Kasumi-1 (cell line): Measurements from ENCODE around the gene SBF2.

Experiments
- DNase-seq, 2 experiments: peaks; one replicate each; lab custom pipeline; 2025; lab: John Stamatoyannopoulos, UW

Gene SBF2

GRCh38 chr11:9774591-9775397 lies 519.2 kb downstream of the SBF2 start:
- DNase-seq, result no peak

DNA sequence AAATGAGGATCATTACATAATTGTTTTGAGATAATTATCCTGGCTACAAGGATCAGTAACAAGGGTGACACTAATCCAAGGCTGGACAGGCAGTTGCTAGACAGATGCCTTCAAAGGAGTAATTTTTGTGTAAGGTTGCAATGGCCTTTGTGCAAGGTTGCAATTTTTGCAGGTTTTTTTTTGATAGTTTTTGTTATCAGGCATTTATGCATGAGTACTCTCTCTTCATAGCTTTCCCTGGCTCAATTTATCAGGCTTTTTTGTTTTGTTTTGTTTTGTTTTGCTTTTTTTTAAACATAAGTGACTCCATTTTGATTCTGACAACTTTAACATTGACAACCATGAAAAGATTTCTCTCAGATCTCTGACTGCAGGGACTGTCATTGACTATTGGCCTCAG lies 519.9 kb downstream of the SBF2 start:
- DNase-seq, result no peak

DNA sequence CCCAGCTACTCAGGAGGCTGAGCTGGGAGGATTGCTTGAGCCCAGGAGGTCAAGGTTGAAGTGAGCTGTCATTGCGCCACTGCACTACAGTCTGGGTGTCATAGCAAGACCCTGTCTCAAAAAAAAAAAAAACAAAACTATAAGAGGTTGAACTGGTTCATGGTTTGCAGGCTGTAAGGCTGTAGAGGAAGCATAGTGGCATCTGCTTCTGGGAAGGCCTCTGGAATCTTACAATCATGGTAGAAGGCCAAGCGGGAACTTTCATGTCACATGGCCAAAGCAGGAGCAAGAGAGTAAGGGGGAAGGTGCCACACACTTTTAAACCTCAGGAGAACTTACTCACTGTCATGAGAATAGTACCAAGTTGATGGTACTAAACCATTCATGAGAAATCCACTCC lies 520.5 kb downstream of the SBF2 start:
- DNase-seq, result no peak

GRCh38 chr11:9772218-9772617 lies 521.8 kb downstream of the SBF2 start:
- DNase-seq, result no peak

GRCh38 chr11:9771071-9771511 lies 522.9 kb downstream of the SBF2 start:
- DNase-seq, result no peak

GRCh38 chr11:9769621-9770020 lies 524.4 kb downstream of the SBF2 start:
- no peak for DNase-seq

DNA sequence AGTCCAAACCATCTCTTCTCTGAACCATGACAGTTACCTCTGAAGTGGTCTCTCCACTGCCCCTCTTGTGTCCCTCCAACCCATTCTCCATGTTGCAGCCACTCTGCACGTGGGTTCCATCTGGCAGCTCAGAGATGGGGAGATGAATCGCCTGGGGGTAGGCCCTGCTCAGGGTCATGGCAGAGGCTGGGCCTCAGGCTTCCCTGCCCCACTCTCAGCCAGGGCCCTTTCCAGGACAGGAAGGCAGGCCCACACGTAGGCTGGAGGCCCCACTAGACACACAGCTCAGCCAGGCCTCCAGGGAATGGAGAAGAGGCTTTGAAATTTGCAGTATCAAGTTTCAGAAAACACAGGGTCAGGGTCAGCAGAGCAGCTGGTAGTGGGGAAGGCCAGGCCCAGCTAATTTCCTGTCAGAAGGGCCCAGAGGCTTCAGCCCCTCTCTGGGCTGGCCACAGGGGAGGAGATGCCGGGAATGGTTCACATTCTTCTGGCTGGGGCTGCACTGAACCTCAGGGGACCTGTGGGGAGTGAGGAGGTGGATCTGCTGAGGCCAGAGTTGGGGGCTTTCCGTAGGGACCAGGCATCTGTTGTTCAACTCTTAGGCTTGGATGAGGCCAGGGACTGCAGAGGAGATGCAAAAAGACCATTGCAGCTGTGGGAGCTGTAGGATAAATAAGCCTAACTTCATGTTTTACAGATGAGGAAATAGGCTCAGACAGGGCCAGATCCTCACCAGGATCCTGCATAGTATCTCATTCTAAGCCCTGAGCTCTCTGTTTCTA lies 528.5 kb downstream of the SBF2 start:
- no peak for DNase-seq

GRCh38 chr11:9763301-9763700 lies 530.7 kb downstream of the SBF2 start:
- DNase-seq, result no peak

- DNase-seq, result no peak
Observed at GRCh38 chr11:9762531-9762930, 531.5 kb downstream of the SBF2 start.

GRCh38 chr11:9761441-9761945 lies 532.5 kb downstream of the SBF2 start:
- DNase-seq, result no peak

GRCh38 chr11:9760193-9760575 lies 533.8 kb downstream of the SBF2 start:
- DNase-seq, result no peak

- peak; percentile 80 to 88 for DNase-seq
Observed at GRCh38 chr11:9759519-9760192, 534.4 kb downstream of the SBF2 start.

DNA sequence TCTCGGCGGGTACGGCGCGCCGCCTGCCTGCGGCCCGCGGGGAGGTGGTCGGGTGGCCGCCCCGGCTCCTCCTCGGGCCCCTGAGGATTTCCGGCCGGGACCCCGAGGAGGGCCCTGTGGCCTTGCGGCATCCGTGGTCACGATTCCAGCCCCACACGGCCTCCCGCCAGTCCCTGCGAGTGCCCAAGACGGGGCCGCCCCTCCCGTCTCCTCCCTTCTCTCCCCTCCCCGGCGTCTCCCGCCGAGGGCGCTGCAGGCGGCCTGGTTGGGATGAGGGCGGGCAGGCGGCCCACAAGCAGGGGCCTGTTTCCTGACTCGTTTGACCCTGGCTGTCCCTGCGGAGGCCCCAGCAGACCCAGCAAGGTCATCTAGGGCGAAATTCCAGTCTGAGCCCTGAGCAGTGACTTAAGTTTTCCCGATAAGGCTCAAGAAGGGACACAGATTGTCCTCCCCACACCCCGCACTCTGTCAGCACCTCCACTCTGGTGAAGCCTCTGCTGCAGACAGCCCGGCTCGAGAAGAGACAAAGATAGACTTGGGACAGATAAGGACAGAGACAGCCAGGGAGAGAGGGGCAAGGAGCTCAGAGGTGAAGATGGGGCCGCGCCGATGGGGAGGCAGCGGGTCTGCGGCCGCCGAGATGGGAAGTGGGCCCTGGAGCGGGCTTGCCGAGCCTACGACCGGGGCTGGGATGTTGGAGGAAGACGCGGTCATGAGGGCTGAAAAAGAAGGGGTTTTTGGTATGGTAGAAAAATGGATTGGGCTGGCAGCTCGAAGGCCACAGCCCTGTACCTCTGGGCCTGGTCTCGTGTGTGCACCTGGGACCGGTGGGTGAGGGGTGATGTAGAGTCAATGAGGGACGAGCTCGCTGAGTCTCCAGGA lies 535.1 kb downstream of the SBF2 start:
- DNase-seq, result peak; percentile 40 to 70

DNA sequence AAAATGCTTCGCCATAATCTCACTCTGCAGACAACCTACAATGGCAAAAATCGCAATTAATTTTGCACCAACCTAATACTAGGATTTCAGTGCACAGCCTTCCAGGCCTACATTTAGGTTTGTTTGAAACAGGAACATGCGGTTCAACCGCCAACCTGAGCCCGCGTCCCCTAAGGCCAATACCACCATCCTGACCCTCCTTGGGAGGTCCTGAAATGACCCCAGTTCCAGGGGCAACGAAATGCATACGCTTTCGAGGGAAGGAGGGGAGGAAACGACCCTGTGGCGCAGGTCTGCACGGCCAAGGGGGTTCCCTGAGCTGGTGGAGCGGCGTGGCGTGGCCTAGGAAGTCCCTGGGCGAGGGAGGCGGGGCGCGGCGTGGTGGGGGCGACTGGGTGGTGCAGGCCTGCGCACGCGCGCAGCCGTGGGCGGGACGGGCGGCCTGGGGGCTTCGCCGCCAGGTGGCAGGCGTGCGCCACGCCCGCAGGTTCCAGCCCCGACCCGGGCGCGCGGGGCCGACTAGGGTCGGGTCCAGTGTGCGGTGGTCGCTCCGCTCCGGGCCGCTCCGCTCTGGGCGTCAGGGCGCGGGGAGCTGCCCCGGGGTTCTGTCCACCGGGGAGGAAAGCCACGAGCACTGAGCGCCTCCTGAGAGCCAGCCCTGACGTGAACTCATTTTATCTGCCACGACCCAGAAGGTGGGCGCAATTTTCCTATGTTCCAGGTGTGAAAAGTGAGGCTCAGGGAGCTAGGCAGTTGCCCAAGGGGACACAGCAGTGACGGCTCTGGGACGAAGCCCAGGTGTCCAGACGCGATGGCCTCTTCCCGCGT lies 536.0 kb downstream of the SBF2 start:
- DNase-seq, result peak; percentile 78 to 79

- DNase-seq, result no peak
Observed at GRCh38 chr11:9756878-9757277, 537.1 kb downstream of the SBF2 start.

DNA sequence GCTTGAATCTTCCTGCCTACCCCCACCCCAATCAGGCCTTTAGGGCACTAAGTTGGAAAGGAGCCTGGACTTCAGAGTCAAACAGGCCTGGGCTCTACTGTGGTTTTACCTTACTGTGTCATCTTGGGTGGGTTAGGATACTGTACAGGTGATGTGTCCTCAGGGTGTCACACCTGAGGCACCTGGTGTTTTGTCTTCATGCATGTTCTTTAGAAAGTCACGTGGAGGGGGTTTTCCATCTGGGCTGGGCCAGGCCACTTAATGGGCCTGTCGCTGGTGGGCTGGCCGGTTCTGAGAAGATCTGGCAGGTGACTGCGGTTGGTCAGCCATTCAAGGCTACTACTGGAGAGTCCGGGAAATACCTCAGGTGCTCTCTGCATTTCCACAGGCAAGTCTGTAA lies 537.6 kb downstream of the SBF2 start:
- no peak for DNase-seq

GRCh38 chr11:9755561-9756185 lies 538.3 kb downstream of the SBF2 start:
- no peak for DNase-seq

- no peak for DNase-seq
Observed at GRCh38 chr11:9754010-9754471, 540.0 kb downstream of the SBF2 start.

GRCh38 chr11:9753021-9753420 lies 541.0 kb downstream of the SBF2 start:
- peak; percentile 4 to 25 for DNase-seq

DNA sequence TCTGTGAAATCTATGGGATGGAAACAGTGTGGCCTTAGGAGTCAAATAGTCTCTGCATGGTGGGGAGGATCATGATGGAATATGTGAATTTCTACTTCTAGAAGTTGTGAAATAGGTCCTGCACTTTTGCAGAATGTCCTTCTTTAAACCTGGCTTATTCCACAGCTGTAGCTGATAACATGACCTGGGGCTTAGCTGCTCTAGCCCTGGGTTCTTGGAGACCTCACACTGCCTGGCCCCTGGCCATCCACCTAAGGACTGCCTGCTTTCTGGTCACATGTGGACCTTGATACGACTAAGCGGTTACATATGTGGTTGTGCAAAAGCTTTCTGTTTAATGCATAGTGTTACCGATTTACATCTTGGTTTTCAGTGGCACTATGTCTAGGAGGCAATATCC lies 541.9 kb downstream of the SBF2 start:
- DNase-seq, result no peak
